ENCODE measurements around the gene CBX8. TPM values are rescaled to one million over a fixed set of nuclear protein-coding genes. Genes with fewer than 3 reads are reported as not detected.

The CBX8 gene
- polyA plus RNA-seq, 4 donors: 11.5 to 17.5 (median 13.4) TPM

GRCh38 chr17:79795795-79796443, 958 bp downstream of the CBX8 start:
- no peak for DNase-seq (ENCODE audit: low read depth in 4 of 4, low spot score in 2 of 4)

- DNase-seq (ENCODE audit: low read depth in 4 of 4, low spot score in 2 of 4): no peak
These were observed 2.0 kb downstream of the CBX8 start for GRCh38 chr17:79794659-79795511.

- no peak for DNase-seq (ENCODE audit: low read depth in 4 of 4, low spot score in 2 of 4)
These were observed 3.0 kb downstream of the CBX8 start for GRCh38 chr17:79793924-79794304.

GRCh38 chr17:79792984-79793923, 3.6 kb downstream of the CBX8 start:
- DNase-seq (ENCODE audit: low read depth in 4 of 4, low spot score in 2 of 4): no peak

- DNase-seq (ENCODE audit: low read depth in 4 of 4, low spot score in 2 of 4): no peak
These were observed 4.5 kb downstream of the CBX8 start for GRCh38 chr17:79792341-79792871.

GRCh38 chr17:79791735-79792161, 5.1 kb downstream of the CBX8 start:
- no peak for DNase-seq (ENCODE audit: low read depth in 4 of 4, low spot score in 2 of 4)

GRCh38 chr17:79790805-79791734, 5.8 kb downstream of the CBX8 start:
- DNase-seq (ENCODE audit: low read depth in 4 of 4, low spot score in 2 of 4): no peak

- DNase-seq (ENCODE audit: low read depth in 4 of 4, low spot score in 2 of 4): no peak
These were observed 6.7 kb downstream of the CBX8 start for GRCh38 chr17:79789943-79790804.

- DNase-seq (ENCODE audit: low read depth in 4 of 4, low spot score in 2 of 4): no peak
These were observed 7.6 kb downstream of the CBX8 start for GRCh38 chr17:79788989-79789942.

- DNase-seq (ENCODE audit: low read depth in 4 of 4, low spot score in 2 of 4): no peak
These were observed 8.4 kb downstream of the CBX8 start for GRCh38 chr17:79788455-79788854.

GRCh38 chr17:79786930-79787643, 9.8 kb downstream of the CBX8 start:
- DNase-seq (ENCODE audit: low read depth in 4 of 4, low spot score in 2 of 4): no peak

GRCh38 chr17:79785900-79786810, 10.7 kb downstream of the CBX8 start:
- no peak for DNase-seq (ENCODE audit: low read depth in 4 of 4, low spot score in 2 of 4)

- DNase-seq (ENCODE audit: low read depth in 4 of 4, low spot score in 2 of 4): no peak
These were observed 11.6 kb downstream of the CBX8 start for GRCh38 chr17:79785017-79785899.

GRCh38 chr17:79784353-79785016, 12.4 kb downstream of the CBX8 start:
- DNase-seq (ENCODE audit: low read depth in 4 of 4, low spot score in 2 of 4): no peak

All from left renal cortex interstitium (tissue), 4 donors.